Retinal pigment epithelial cell (primary cell): ENCODE measurements around the gene OTUD1.

Source experiments
- DNase-seq: peaks from one replicate; pipeline ENCODE4 v3.0.0-alpha.2; 2010; ENCODE audit warnings: low read depth
- H3K4me3 ChIP-seq: 2 replicates; pipeline ENCODE4 v1.5.1; 2011; ENCODE audit warnings: mild to moderate bottlenecking, low read length, control low read depth, moderate library complexity
- CTCF ChIP-seq: conservative IDR thresholded peaks from 2 replicates; pipeline ENCODE4 v1.5.1; 2011; ENCODE audit warnings: low read depth, low read length, control low read depth, inconsistent platforms

OTUD1 gene

DNA sequence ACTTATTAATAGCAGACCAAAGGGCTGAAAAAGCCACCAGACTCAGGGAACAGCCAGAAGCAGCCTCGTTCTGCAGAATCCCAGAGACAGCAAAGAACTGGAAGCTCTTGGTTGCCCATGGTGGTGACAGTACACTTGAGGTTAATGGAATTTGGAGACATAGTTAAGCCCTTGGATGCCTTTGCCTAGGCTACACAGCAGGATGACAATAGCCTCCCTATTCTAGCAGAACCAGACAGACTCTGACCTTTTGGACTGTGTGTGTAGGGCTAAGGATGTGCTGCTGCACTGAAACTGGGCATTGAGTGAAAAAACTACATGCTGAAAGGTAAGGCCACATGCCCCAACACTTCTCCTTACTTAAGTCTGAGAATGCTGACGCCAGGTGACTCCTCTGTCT is 22.7 kb downstream of the OTUD1 start:
- DNase-seq: no peak
- TF ChIP-seq CTCF: no peak
- H3K4me3 ChIP-seq: no peak overlapping the region

- TF ChIP-seq CTCF: no peak
- DNase-seq: no peak
- no peak overlapping the region for H3K4me3 ChIP-seq
Measured at GRCh38 chr10:23467012-23467411, 28.1 kb downstream of the OTUD1 start.

DNA sequence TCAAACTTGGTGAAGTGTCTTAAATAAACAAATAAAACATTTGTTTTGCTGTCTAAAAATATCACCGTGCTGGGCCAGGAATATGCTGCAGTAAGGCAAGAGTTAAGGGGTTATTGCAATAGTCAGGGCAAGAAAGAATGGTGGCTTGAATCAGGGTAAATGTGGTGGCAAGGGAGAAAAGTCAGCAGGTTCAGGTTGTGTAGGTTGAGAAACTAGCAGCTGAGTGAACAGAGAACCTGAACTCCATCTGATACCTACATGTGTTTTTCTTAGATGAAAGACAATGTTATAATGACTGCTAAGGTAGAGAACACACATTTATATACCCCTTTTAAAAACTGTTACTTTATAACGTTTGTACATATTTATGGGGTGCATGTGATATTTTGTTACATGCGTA is 28.7 kb downstream of the OTUD1 start:
- no peak for TF ChIP-seq CTCF
- no peak for DNase-seq
- H3K4me3 ChIP-seq: no peak overlapping the region

- no peak for TF ChIP-seq CTCF
- no peak overlapping the region for H3K4me3 ChIP-seq
- no peak for DNase-seq
Measured at GRCh38 chr10:23469596-23470237, 30.8 kb downstream of the OTUD1 start.

DNA sequence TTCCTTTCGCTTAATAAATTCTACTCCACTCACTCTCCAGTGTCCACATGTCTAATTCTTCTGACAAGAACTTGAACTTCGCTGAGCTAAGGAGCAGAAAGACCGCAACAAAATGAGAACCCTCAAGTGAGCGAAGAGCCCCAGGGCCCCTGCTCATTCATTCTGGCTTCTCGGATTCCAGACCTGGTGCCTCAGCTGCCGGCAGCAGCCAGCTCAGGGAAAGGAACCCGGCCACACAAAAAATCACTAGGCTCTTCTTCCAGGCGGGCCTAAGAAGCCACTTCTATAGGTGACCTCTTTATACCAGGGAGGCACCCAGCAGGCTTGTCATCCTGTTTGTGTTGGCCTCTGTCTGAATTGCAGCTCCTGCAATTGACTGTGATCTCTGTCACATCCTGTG is 33.3 kb downstream of the OTUD1 start:
- no peak for TF ChIP-seq CTCF
- H3K4me3 ChIP-seq: no peak overlapping the region

DNA sequence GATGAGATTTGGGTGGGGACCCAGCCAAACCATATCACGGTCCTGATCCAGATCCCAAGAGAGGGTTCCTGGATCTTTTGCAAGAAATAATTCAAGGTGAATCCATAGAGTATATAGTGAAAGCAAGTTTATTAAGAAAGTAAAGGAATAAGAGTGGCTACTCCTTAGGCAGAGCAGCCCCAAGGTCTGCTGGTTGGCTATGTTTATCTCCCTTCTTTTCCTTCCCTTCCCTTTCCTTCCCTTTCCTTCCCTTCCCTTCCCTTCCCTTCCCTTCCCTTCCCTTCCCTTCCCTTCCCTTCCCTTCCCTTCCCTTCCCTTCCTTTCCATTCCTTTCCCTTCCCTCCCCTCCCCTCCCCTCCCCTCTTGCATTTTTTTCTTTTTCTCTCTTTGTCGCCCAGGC is 35.2 kb downstream of the OTUD1 start:
- H3K4me3 ChIP-seq: no peak overlapping the region
- DNase-seq: no peak
- TF ChIP-seq CTCF: no peak

More for the DNA sequence above, 33.3 kb downstream of the OTUD1 start:
- DNase-seq: no peak

- TF ChIP-seq CTCF: no peak
- H3K4me3 ChIP-seq: no peak overlapping the region
- no peak for DNase-seq
Measured at GRCh38 chr10:23474626-23475025, 35.8 kb downstream of the OTUD1 start.
